ENCODE measurements around the gene HDAC7. TPM values are rescaled to one million over a fixed set of nuclear protein-coding genes. Genes with fewer than 3 reads are reported as not detected.

The HDAC7 gene
- total and polyA plus RNA-seq, 7 experiments from 2014 or later, result 16.7 to 194 (median 153) TPM

DNA sequence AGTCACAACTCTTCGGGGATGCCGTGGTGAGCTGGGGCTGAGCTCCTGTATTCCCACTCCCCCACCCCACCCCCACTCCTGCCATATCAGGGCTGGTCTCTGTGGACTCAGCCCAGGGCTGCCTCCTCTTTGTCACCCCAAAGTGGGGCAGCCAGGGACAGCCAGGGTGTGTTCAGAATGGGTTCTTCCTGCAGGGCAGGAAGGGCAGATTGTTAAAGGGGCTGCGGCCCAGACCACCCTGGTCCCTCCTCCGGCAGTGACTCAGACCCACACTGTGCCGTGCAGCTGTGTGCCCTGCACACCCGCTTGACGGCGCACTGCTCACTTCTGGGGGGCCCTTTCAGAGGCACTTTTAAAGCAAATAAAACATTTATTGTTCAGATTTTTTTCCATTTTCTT lies 37.3 kb downstream of the HDAC7 start:
- peaks cover 0 to 57% (median 22%) of the 10 kb centered on the region in 3 experiments for H3K36me3 ChIP-seq (ENCODE audit: control insufficient read depth in 2 of 3, insufficient read depth in 3 of 3, low read length in 3 of 3)
- no peaks in the 10 kb centered on the region for H3K4me1 ChIP-seq (ENCODE audit: control insufficient read depth in 2 of 2, insufficient read depth in 2 of 2, low read length in 2 of 2)
- no peak overlapping the region for H3K27ac ChIP-seq (ENCODE audit: low read depth, low read length)
- DNase-seq, result no peak
- Mint-ChIP-seq H3K4me1 (peaks cover 14 to 27% (median 19%) of the 10 kb centered on the region in 7 donors), H3K9me3 (no peaks in the 10 kb centered on the region), H3K27ac (peak overlapping the region in 7 of 9 donors; percentile 1 to 83 (median 56)), H3K27me3 (no peaks in the 10 kb centered on the region), H3K36me3 (peaks cover 0 to 27% (median 3%) of the 10 kb centered on the region in 5 donors), H3K4me3 (no peak overlapping the region)
- no peak for ATAC-seq
- H3K9me3 ChIP-seq (ENCODE audit: control insufficient read depth in 2 of 3, low read length in 3 of 3), result no peaks in the 10 kb centered on the region
- CTCF ChIA-PET, result interaction anchor here (1.7 to 18.2 kb wide), 3 partner anchors 31 to 57 kb away, joined by 7 to 346 read pairs (median 21); no protein-coding TSS in a partner anchor
- POLR2A ChIA-PET, result interaction anchor here (1.2 kb wide), 2 partner anchors 30 to 47 kb away, joined by 3 to 4 read pairs; no protein-coding TSS in a partner anchor
- no peaks in the 10 kb centered on the region for H3K27me3 ChIP-seq (ENCODE audit: control insufficient read depth in 2 of 2, insufficient read depth in 2 of 2, low read length in 2 of 2)
- intact Hi-C loops (cut with micrococcal nuclease), result no loop called here
- H3K4me3 ChIP-seq (ENCODE audit: low read length), result no peak overlapping the region

DNA sequence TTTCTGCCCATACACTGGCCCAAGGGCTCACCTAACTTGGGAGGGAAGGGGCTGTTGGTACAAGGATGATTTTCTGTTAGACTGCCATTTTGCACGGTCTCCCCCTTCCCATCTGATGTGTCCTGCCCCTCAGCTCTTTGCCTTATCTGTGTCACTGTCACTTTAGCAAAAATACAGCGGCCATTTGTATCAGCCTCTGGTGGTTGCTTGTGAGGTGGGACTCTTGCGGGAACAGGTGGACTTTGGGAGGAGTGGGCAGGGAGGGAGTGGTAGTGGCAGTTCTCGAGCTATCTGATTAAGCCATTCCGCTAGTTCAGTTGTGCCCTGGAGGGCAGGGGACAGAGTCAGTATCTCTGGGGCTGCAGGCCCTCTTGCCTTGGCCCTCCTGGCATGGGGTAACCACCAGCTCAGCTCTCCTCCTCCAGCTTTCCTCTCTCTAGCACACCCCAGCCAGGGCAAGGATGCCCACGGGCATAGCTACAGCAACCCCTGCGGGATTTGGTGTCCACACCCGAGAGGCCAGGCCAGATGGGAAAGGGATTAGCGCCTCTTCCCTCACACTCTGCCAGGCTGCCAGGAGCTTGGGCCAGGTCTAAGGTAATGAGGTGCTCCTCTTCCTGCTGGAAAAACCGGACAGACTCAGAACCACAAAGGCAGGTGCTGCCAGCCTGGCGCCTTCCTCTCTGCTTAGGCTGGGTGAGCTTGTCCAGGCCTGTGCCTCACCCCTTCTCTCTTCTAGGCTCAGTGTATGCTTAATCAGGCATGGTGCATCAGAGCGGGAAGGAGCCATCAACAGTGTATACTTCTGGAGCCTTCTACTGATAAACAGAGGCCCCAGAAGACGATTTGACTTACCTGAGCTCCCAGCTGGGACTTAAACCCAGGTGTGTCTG lies 38.0 kb downstream of the HDAC7 start:
- Mint-ChIP-seq H3K4me3 (no peak overlapping the region), H3K27me3 (no peaks in the 10 kb centered on the region), H3K9me3 (no peaks in the 10 kb centered on the region), H3K36me3 (peaks cover 0 to 22% (median 3%) of the 10 kb centered on the region in 5 donors), H3K27ac (peak overlapping the region; percentile 19 to 84 (median 70)), H3K4me1 (peaks cover 14 to 27% (median 20%) of the 10 kb centered on the region in 7 donors)
- ATAC-seq, result no peak
- Histone ChIP-seq H3K36me3 (ENCODE audit: control insufficient read depth in 2 of 3, insufficient read depth in 3 of 3, low read length in 3 of 3) (peaks cover 0 to 51% (median 16%) of the 10 kb centered on the region in 3 experiments), H3K27ac (ENCODE audit: low read depth, low read length) (no peak overlapping the region), H3K4me1 (ENCODE audit: control insufficient read depth in 2 of 2, insufficient read depth in 2 of 2, low read length in 2 of 2) (no peaks in the 10 kb centered on the region), H3K27me3 (ENCODE audit: control insufficient read depth in 2 of 2, insufficient read depth in 2 of 2, low read length in 2 of 2) (no peaks in the 10 kb centered on the region), H3K9me3 (ENCODE audit: control insufficient read depth in 2 of 3, low read length in 3 of 3) (no peaks in the 10 kb centered on the region), H3K4me3 (ENCODE audit: low read length) (no peak overlapping the region)
- ChIA-PET CTCF (interaction anchor here (0.6 to 18.2 kb wide), 7 partner anchors 11 to 388 kb away, joined by 3 to 346 read pairs (median 6); no protein-coding TSS in a partner anchor), POLR2A (interaction anchor here (0.5 to 1.2 kb wide), 4 partner anchors 31 to 57 kb away, joined by 3 to 5 read pairs (median 4); no protein-coding TSS in a partner anchor)
- DNase-seq, result no peak
- intact Hi-C loops (cut with micrococcal nuclease), result no loop called here

DNA sequence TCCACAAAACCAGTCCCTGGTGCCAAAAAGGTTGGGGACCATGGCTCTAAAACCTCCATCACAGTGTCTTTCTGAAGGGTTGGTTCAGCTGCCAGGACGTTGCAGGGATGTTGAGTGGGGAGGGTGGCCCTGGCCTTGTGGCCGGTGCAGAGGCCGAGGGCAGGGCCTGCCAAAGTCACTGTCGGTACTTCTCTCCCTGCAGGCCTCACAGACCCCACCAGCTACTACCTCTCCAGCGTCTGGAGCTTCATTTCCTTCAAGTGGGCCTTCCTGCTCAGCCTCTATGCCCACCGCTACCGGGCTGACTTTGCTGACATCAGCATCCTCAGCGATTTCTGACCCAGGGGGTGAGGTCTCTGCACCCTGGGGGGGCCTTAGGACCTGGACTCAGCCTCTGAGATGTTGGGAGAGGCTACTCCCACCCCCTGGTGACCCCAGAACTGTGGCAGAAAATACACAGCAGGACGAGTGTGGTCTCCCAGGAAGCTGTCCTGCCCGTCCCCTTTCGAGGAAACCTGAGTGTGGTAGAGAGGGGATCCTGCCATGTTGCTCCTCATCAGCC lies 39.7 kb downstream of the HDAC7 start:
- peak overlapping the region in 1 of 9 donors; percentile 76 for H3K27ac Mint-ChIP-seq
- no peaks in the 10 kb centered on the region for H3K27me3 ChIP-seq (ENCODE audit: control insufficient read depth in 2 of 2, insufficient read depth in 2 of 2, low read length in 2 of 2)

DNA sequence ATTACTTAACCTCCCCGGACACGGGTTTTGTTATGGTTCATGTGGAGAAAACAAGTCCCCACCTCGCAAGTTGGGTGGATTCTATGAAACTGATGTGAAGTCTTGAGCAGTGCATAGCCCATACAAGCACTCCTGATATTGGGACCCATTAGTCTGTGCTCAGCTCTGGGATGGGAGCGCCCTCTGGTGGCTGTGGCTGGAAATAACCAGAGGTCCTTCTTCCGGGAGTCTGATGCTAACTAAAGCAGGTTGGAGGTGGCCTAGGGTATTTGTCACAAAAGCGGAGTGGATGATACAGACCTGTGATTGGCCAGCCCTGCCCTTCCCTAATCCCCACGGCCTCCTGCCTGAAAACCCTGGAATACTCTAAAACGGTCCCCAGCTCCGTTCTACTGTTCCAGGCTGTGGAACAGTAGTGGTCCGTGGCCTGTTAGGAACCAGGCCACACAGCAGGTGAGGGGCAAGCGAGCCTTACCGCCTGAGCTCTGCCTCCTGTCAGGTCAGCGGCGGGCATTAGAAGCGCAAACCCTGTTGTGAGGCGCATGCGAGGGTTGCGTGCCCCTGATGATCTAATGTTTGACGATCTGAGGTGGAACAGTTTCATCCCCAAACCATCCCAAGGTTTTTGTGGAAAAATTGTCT lies 40.3 kb downstream of the HDAC7 start:
- intact Hi-C loops (cut with micrococcal nuclease), result loop anchor here (1.0 to 2.0 kb wide), 10 partner anchors 20 to 128 kb away; no protein-coding TSS in a partner anchor
- Histone ChIP-seq H3K27me3 (ENCODE audit: control insufficient read depth in 2 of 2, insufficient read depth in 2 of 2, low read length in 2 of 2) (no peaks in the 10 kb centered on the region), H3K27ac (ENCODE audit: low read depth, low read length) (no peak overlapping the region), H3K9me3 (ENCODE audit: control insufficient read depth in 2 of 3, low read length in 3 of 3) (no peaks in the 10 kb centered on the region), H3K4me3 (ENCODE audit: low read length) (no peak overlapping the region), H3K4me1 (ENCODE audit: control insufficient read depth in 2 of 2, insufficient read depth in 2 of 2, low read length in 2 of 2) (no peaks in the 10 kb centered on the region), H3K36me3 (ENCODE audit: control insufficient read depth in 2 of 3, insufficient read depth in 3 of 3, low read length in 3 of 3) (peaks cover 0 to 28% (median 4%) of the 10 kb centered on the region in 3 experiments)
- peak; percentile 77 to 96 (median 88) for DNase-seq
- ChIA-PET CTCF (interaction anchor here (0.6 to 18.2 kb wide), 13 partner anchors 12 to 89 kb away, joined by 3 to 346 read pairs (median 5); no protein-coding TSS in a partner anchor), POLR2A (interaction anchor here (0.6 to 4.4 kb wide), 12 partner anchors 12 to 66 kb away, joined by 3 to 19 read pairs (median 4); partner anchors contain the start of gene HDAC7)
- peak; percentile 95 for ATAC-seq
- Mint-ChIP-seq H3K27ac (peak overlapping the region; percentile 35 to 82 (median 60)), H3K4me3 (no peak overlapping the region), H3K9me3 (no peaks in the 10 kb centered on the region), H3K36me3 (peaks cover 0 to 6% (median 0%) of the 10 kb centered on the region in 5 donors), H3K27me3 (no peaks in the 10 kb centered on the region), H3K4me1 (peaks cover 19 to 46% (median 25%) of the 10 kb centered on the region in 7 donors)

More for the DNA sequence above, 39.7 kb downstream of the HDAC7 start:
- no peak overlapping the region for H3K4me3 ChIP-seq (ENCODE audit: low read length)
- no peak overlapping the region for H3K4me3 Mint-ChIP-seq
- H3K9me3 ChIP-seq (ENCODE audit: control insufficient read depth in 2 of 3, low read length in 3 of 3), result no peaks in the 10 kb centered on the region
- no peaks in the 10 kb centered on the region for H3K27me3 Mint-ChIP-seq
- ChIA-PET CTCF (interaction anchor here (0.6 to 18.2 kb wide), 9 partner anchors 13 to 89 kb away, joined by 4 to 346 read pairs (median 6); no protein-coding TSS in a partner anchor), POLR2A (interaction anchor here (0.6 to 4.4 kb wide), 13 partner anchors 13 to 67 kb away, joined by 3 to 19 read pairs (median 4); partner anchors contain the start of gene HDAC7)
- H3K27ac ChIP-seq (ENCODE audit: low read depth, low read length), result no peak overlapping the region
- DNase-seq (no peak), ATAC-seq (no peak)
- intact Hi-C loops (cut with micrococcal nuclease), result loop anchor here (1.0 to 2.0 kb wide), 10 partner anchors 21 to 129 kb away; no protein-coding TSS in a partner anchor
- peaks cover 14 to 40% (median 25%) of the 10 kb centered on the region in 7 donors for H3K4me1 Mint-ChIP-seq
- H3K36me3 Mint-ChIP-seq, result peaks cover 0 to 11% (median 3%) of the 10 kb centered on the region in 5 donors
- H3K36me3 ChIP-seq (ENCODE audit: control insufficient read depth in 2 of 3, insufficient read depth in 3 of 3, low read length in 3 of 3), result peaks cover 0 to 34% (median 7%) of the 10 kb centered on the region in 3 experiments
- H3K9me3 Mint-ChIP-seq, result no peaks in the 10 kb centered on the region
- no peaks in the 10 kb centered on the region for H3K4me1 ChIP-seq (ENCODE audit: control insufficient read depth in 2 of 2, insufficient read depth in 2 of 2, low read length in 2 of 2)

DNA sequence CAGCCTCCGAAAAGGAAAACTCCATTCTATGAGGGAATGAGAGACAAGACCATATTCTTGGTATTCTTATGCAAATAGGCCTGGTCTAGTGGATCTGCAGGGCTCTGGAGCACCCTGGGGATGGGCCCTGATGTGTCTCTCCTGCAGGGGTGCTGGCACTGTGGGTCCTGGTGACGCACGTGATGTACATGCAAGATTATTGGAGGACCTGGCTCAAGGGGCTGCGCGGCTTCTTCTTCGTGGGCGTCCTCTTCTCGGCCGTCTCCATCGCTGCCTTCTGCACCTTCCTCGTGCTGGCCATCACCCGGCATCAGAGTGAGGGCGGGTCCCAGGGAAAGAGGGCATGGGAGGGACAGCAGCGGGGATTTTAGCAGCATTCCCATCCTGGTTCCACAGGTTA lies 40.8 kb downstream of the HDAC7 start:
- no peak overlapping the region for H3K4me3 ChIP-seq (ENCODE audit: low read length)
- ChIA-PET CTCF (interaction anchor here (0.7 to 18.2 kb wide), 13 partner anchors 12 to 127 kb away, joined by 3 to 346 read pairs (median 4); no protein-coding TSS in a partner anchor), POLR2A (interaction anchor here (0.8 to 4.4 kb wide), 10 partner anchors 8 to 66 kb away, joined by 3 to 19 read pairs (median 4); partner anchors contain the start of gene HDAC7)
- H3K27me3 ChIP-seq (ENCODE audit: control insufficient read depth in 2 of 2, insufficient read depth in 2 of 2, low read length in 2 of 2), result no peaks in the 10 kb centered on the region
- peaks cover 3 to 4% of the 10 kb centered on the region in 2 donors for H3K4me1 ChIP-seq (ENCODE audit: control insufficient read depth in 2 of 2, insufficient read depth in 2 of 2, low read length in 2 of 2)
- intact Hi-C loops (cut with micrococcal nuclease), result loop anchor here (1.0 to 2.0 kb wide), 10 partner anchors 20 to 128 kb away; no protein-coding TSS in a partner anchor
- H3K4me1 Mint-ChIP-seq, result peaks cover 23 to 51% (median 31%) of the 10 kb centered on the region in 7 donors
- H3K36me3 Mint-ChIP-seq, result peaks cover 0 to 6% (median 0%) of the 10 kb centered on the region in 5 donors
- H3K36me3 ChIP-seq (ENCODE audit: control insufficient read depth in 2 of 3, insufficient read depth in 3 of 3, low read length in 3 of 3), result peaks cover 0 to 22% (median 1%) of the 10 kb centered on the region in 3 experiments
- H3K9me3 Mint-ChIP-seq, result no peaks in the 10 kb centered on the region
- no peaks in the 10 kb centered on the region for H3K9me3 ChIP-seq (ENCODE audit: control insufficient read depth in 2 of 3, low read length in 3 of 3)
- no peaks in the 10 kb centered on the region for H3K27me3 Mint-ChIP-seq
- DNase-seq, result no peak
- no peak overlapping the region for H3K4me3 Mint-ChIP-seq
- no peak overlapping the region for H3K27ac ChIP-seq (ENCODE audit: low read depth, low read length)
- H3K27ac Mint-ChIP-seq, result peak overlapping the region in 5 of 9 donors; percentile 35 to 78 (median 60)
- ATAC-seq, result no peak

Data from naive thymus-derived CD4-positive, alpha-beta T cell (primary cell).